PFSK-1 (cell line): Measurements from ENCODE around the gene OR4A47. TPM values are rescaled to one million over a fixed set of nuclear protein-coding genes. Genes with fewer than 3 reads are reported as not detected.
"Not testable (repeated sequence)": the region's sequence is repeated elsewhere in the genome, so short reads cannot be mapped to it uniquely, and the experiment has no call there.

ENCODE experiments used
- FOXP2 ChIP-seq: optimal IDR thresholded peaks from 2 replicates; pipeline ENCODE3; 2011; ENCODE audit warnings: borderline replicate concordance, control low read depth, inconsistent platforms; ENCODE audit not compliant: insufficient read depth; ENCODE audit errors: extremely low read length, extremely low read depth
- POLR2AphosphoS5 ChIP-seq: IDR thresholded peaks from 2 replicates; pipeline ENCODE4 v1.6.1; 2012; ENCODE audit warnings: low read depth, mild to moderate bottlenecking, control low read depth, low read length, moderate library complexity
- REST ChIP-seq, 2 experiments: IDR thresholded peaks; 2 replicates each; pipeline versions ENCODE4 v1.6.1 to v1.8.0; 2011 to 2012; ENCODE audit warnings: low read depth in 2 of 2, low read length in 2 of 2, control low read depth in 1 of 2, inconsistent platforms in 1 of 2, mild to moderate bottlenecking in 1 of 2, moderate library complexity in 1 of 2; ENCODE audit not compliant: insufficient read depth in 1 of 2
- SIN3A ChIP-seq: IDR thresholded peaks from 2 replicates; pipeline ENCODE4 v1.6.1; 2012; ENCODE audit warnings: mild to moderate bottlenecking, low read length, moderate library complexity, borderline replicate concordance; ENCODE audit not compliant: insufficient read depth
- TAF1 ChIP-seq: IDR thresholded peaks from 2 replicates; pipeline ENCODE4 v1.6.1; 2012; ENCODE audit warnings: low read length, control low read depth, borderline replicate concordance; ENCODE audit not compliant: insufficient read depth
- polyA plus RNA-seq: library from polyadenylated mRNA; unstranded; fragments of >200 nt; gene quantifications from one replicate; pipeline ENCODE4 v1.2.1, GENCODE V29; 2012; ENCODE audit warnings: low read depth, missing spikeins; ENCODE audit not compliant: insufficient read length

OR4A47 gene
- polyA plus RNA-seq = not detected

GRCh38 chr11:48488493-48488892 lies at the start of gene OR4A47:
TSS of gene OR4A47 (plus strand) at chr11:48488793. CDS start at chr11:48488793, 0 bp downstream.
- not testable (repeated sequence) for TF ChIP-seq FOXP2, TAF1, SIN3A

GRCh38 chr11:48538991-48539390 lies 50.4 kb downstream of the OR4A47 start:
- TF ChIP-seq FOXP2 (no peak), SIN3A (no peak), TAF1 (no peak), POLR2AphosphoS5 (no peak), REST (IDR thresholded peaks at IDR 0.05; ENCODE audit: insufficient read depth in 1 of 2, low read depth in 2 of 2, low read length in 2 of 2) (no peak)
